ENCODE measurements around the gene PRM1. TPM values are rescaled to one million over a fixed set of nuclear protein-coding genes. Genes with fewer than 3 reads are reported as not detected.
A peak's percentile ranks its signal among the peaks of the same experiment; 100 is the strongest.

The PRM1 gene
- total RNA-seq, 1 experiment from 2014 or later: not detected

GRCh38 chr16:11301645-11302501 lies 20.7 kb upstream of the PRM1 start:
- H3K4me3 ChIP-seq (ENCODE audit: low read depth in 2 of 2, low read length in 2 of 2): no peak overlapping the region
- peak overlapping the region; percentile 23; the same call in 1 of the 2 replicates for H3K27ac ChIP-seq (ENCODE audit: low read length)
- no peak for DNase-seq (ENCODE audit: low read depth, low spot score)
- in situ Hi-C loops (cut with HindIII; ENCODE audit: low pct_unique_long_range_greater_than_20kb, low sequenced_read_pairs): no loop called here
- H3K4me1 ChIP-seq (ENCODE audit: control insufficient read depth, insufficient read depth, low read length): peaks cover 9% of the 10 kb centered on the region
- CTCF ChIA-PET: no interaction called here
- BruUV-seq (replicated peaks): no TSS peak
- no peaks in the 10 kb centered on the region for H3K36me3 ChIP-seq (ENCODE audit: control insufficient read depth, insufficient read depth, low read length)
- TF ChIP-seq TCF7L2 (IDR thresholded peaks at IDR 0.05; ENCODE audit: low read depth, low read length) (no peak), REST (IDR thresholded peaks at IDR 0.05; ENCODE audit: insufficient read depth in 1 of 2, low read depth in 2 of 2, low read length in 1 of 2) (no peak), SIN3A (IDR thresholded peaks at IDR 0.05; ENCODE audit: borderline replicate concordance, insufficient read depth, low read depth, low read length) (no peak), POLR2AphosphoS5 (IDR thresholded peaks at IDR 0.05; ENCODE audit: low read depth, low read length) (no peak), CTCF (IDR thresholded peaks at IDR 0.05) (no peak)
- POLR2A ChIA-PET: interaction anchor here (0.7 kb wide), 1 partner anchor 12 kb away, joined by 6 read pairs; no protein-coding TSS in a partner anchor
- no peaks in the 10 kb centered on the region for H3K27me3 ChIP-seq (ENCODE audit: control insufficient read depth, insufficient read depth, low read length)
- H3K9me3 ChIP-seq (ENCODE audit: control insufficient read depth, insufficient read depth, low read depth, low read length): no peaks in the 10 kb centered on the region
- ATAC-seq: no peak
- intact Hi-C loops (cut with micrococcal nuclease; ENCODE audit: unreplicated experiment): no loop called here

GRCh38 chr16:11300560-11300892 lies 19.4 kb upstream of the PRM1 start:
- TF ChIP-seq POLR2AphosphoS5 (IDR thresholded peaks at IDR 0.05; ENCODE audit: low read depth, low read length) (no peak), REST (IDR thresholded peaks at IDR 0.05; ENCODE audit: insufficient read depth in 1 of 2, low read depth in 2 of 2, low read length in 1 of 2) (no peak), SIN3A (IDR thresholded peaks at IDR 0.05; ENCODE audit: borderline replicate concordance, insufficient read depth, low read depth, low read length) (no peak), TCF7L2 (IDR thresholded peaks at IDR 0.05; ENCODE audit: low read depth, low read length) (no peak), CTCF (IDR thresholded peaks at IDR 0.05) (no peak)
- BruUV-seq (replicated peaks): no TSS peak
- ATAC-seq (no peak), DNase-seq (ENCODE audit: low read depth, low spot score) (no peak)
- intact Hi-C loops (cut with micrococcal nuclease; ENCODE audit: unreplicated experiment): no loop called here
- in situ Hi-C loops (cut with HindIII; ENCODE audit: low pct_unique_long_range_greater_than_20kb, low sequenced_read_pairs): no loop called here
- Histone ChIP-seq H3K27ac (ENCODE audit: low read length) (no peak overlapping the region), H3K9me3 (ENCODE audit: control insufficient read depth, insufficient read depth, low read depth, low read length) (no peaks in the 10 kb centered on the region), H3K4me3 (ENCODE audit: low read depth in 2 of 2, low read length in 2 of 2) (no peak overlapping the region), H3K36me3 (ENCODE audit: control insufficient read depth, insufficient read depth, low read length) (no peaks in the 10 kb centered on the region), H3K27me3 (ENCODE audit: control insufficient read depth, insufficient read depth, low read length) (no peaks in the 10 kb centered on the region), H3K4me1 (ENCODE audit: control insufficient read depth, insufficient read depth, low read length) (peaks cover 15% of the 10 kb centered on the region)
- ChIA-PET CTCF (no interaction called here), POLR2A (no interaction called here)

Data from Panc1 (cell line).